Measurements from ENCODE around the gene MCC.

- no peak for TF ChIP-seq CTCF (conservative IDR thresholded peaks at IDR 0.05 in 1 of 2, IDR thresholded peaks at IDR 0.05 in 1 of 2; ENCODE audit: low read depth in 1 of 2, low read length in 2 of 2)
- TF ChIP-seq EZH2 (IDR thresholded peaks at IDR 0.05; ENCODE audit: low read length, missing control alignments) = no peak
Observed at GRCh38 chr5:113451797-113452196, 36.5 kb downstream of the MCC start.
